ENCODE data around the gene DUOXA2. TPM values are rescaled to one million over a fixed set of nuclear protein-coding genes. Genes with fewer than 3 reads are reported as not detected.

Gene DUOXA2
- total RNA-seq, 4 donors from 2014 or later = 11.8 to 48.4 (median 27.0) TPM

- no peaks in the 10 kb centered on the region for H3K36me3 ChIP-seq
- no peak overlapping the region for H3K4me3 ChIP-seq (replicated peaks in 1 of 3)
- no peak for DNase-seq
- H3K4me1 ChIP-seq = peaks cover 0 to 13% of the 10 kb centered on the region in 2 donors
- H3K9me3 ChIP-seq = no peaks in the 10 kb centered on the region
- intact Hi-C loops (cut with DNase I) = no loop called here
- H3K27ac ChIP-seq = no peak overlapping the region
- TF ChIP-seq CTCF (IDR thresholded peaks at IDR 0.05) (no peak), POLR2A (IDR thresholded peaks at IDR 0.05) (no peak)
- H3K27me3 ChIP-seq = no peaks in the 10 kb centered on the region
These were observed 30.9 kb upstream of the DUOXA2 start for GRCh38 chr15:45083223-45083622.

DNA sequence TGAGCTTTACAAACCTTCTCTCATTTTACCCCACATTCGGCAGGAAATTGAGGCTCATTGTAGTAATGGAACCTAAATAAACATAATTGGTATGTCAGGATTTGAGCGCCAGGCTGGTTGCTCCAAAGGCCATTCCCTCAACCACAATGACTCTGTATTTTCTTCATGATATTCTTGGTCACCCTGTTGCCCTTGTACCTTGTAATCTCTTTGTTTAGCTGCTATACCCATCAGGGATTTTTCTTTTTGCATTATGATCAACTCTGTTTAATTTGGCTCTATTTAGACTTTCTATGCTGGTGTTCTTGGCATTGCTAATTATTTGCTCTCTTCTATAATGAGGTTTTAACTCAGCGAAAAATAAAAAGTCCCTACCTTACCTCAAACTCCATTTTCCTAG lies 30.0 kb upstream of the DUOXA2 start:
- H3K36me3 ChIP-seq = no peaks in the 10 kb centered on the region
- H3K4me1 ChIP-seq = peaks cover 0 to 8% of the 10 kb centered on the region in 2 donors
- DNase-seq = no peak
- no peaks in the 10 kb centered on the region for H3K9me3 ChIP-seq
- no peaks in the 10 kb centered on the region for H3K27me3 ChIP-seq
- WGBS, 2 donors = 83 to 85% methylated on average over 3 of the region's 3 CpGs
- no peak overlapping the region for H3K4me3 ChIP-seq (replicated peaks in 1 of 3)
- no peak overlapping the region for H3K27ac ChIP-seq
- TF ChIP-seq POLR2A (IDR thresholded peaks at IDR 0.05) (no peak), CTCF (IDR thresholded peaks at IDR 0.05) (no peak)
- intact Hi-C loops (cut with DNase I) = no loop called here

DNA sequence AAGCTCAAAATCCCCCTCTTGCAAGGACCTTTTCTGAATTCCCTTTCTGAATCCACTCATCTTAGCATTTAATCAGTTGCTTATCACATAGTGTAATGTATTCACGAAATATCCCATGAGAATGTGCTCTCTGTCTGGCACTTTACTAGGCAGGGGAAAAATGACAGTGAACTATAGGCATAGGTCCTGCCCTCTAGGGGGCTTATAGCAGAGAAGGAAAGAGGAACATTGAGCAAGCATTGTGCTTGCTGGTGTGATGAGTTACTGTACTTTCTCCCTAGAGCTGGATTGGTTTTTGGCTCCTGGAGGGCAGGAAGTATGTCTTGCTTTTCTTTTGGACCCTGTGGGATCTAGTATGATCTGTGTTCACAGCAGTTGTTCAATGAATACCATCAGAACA lies 26.6 kb upstream of the DUOXA2 start:
- Histone ChIP-seq H3K27ac (no peak overlapping the region), H3K9me3 (no peaks in the 10 kb centered on the region), H3K4me3 (replicated peaks in 1 of 3) (no peak overlapping the region), H3K27me3 (no peaks in the 10 kb centered on the region), H3K36me3 (no peaks in the 10 kb centered on the region), H3K4me1 (no peaks in the 10 kb centered on the region)
- intact Hi-C loops (cut with DNase I) = no loop called here
- no peak for DNase-seq
- TF ChIP-seq POLR2A (IDR thresholded peaks at IDR 0.05) (no peak), CTCF (IDR thresholded peaks at IDR 0.05) (no peak)
- 82 to 90% methylated on average over 1 of the region's 1 CpG for WGBS, 2 donors

- H3K9me3 ChIP-seq = no peaks in the 10 kb centered on the region
- intact Hi-C loops (cut with DNase I) = no loop called here
- TF ChIP-seq CTCF (IDR thresholded peaks at IDR 0.05) = no peak
- no peak for TF ChIP-seq POLR2A (IDR thresholded peaks at IDR 0.05)
- H3K36me3 ChIP-seq = no peaks in the 10 kb centered on the region
- H3K27ac ChIP-seq = no peak overlapping the region
- H3K27me3 ChIP-seq = no peaks in the 10 kb centered on the region
- no peaks in the 10 kb centered on the region for H3K4me1 ChIP-seq
- WGBS, 2 donors = 91% methylated on average over 10 of the region's 10 CpGs
- no peak overlapping the region for H3K4me3 ChIP-seq (replicated peaks in 1 of 3)
- no peak for DNase-seq
These were observed 25.1 kb upstream of the DUOXA2 start for GRCh38 chr15:45088801-45089711.

DNA sequence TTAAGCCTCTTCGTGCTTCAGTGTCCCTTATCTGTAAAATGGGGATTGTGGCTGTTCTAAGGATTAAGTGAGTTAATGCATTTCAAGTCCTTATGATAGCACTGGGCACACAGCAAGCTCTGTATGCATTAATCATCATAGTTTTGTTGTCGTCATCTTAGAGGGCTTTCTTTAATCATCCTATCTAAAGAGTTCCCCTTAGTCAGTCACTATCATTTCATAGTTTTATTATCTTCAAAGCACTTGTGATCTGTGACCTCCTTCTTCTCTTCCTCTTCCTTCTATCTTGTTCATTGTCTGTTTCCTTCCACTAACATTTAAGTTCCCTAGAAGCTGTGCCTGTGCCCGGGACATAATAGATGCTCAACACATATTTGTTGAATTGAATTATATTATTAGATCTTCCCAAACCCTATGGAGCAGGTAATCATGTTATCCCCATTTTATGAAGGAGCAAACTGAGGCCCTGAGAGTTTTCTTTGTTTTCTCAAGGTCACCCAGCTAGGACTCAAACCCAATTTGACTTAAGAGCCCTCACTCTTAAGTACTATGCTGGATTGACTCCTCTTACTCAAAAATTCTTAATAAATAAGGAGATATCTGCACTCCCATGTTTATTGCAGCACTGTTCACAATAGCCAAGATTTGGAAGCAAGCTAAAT lies 24.3 kb upstream of the DUOXA2 start:
- no peaks in the 10 kb centered on the region for H3K36me3 ChIP-seq

More for the DNA sequence above, 24.3 kb upstream of the DUOXA2 start:
- TF ChIP-seq CTCF (IDR thresholded peaks at IDR 0.05) = no peak
- TF ChIP-seq POLR2A (IDR thresholded peaks at IDR 0.05) = no peak
- DNase-seq = no peak
- no peaks in the 10 kb centered on the region for H3K4me1 ChIP-seq
- no peak overlapping the region for H3K27ac ChIP-seq
- intact Hi-C loops (cut with DNase I) = no loop called here
- no peaks in the 10 kb centered on the region for H3K27me3 ChIP-seq
- no peaks in the 10 kb centered on the region for H3K9me3 ChIP-seq
- WGBS, 2 donors = 85% methylated on average over 3 of the region's 3 CpGs
- no peak overlapping the region for H3K4me3 ChIP-seq (replicated peaks in 1 of 3)

Data from thyroid gland (tissue), 4 donors.